Measurements from ENCODE around the gene NEU4.
"Not testable (repeated sequence)": the region's sequence is repeated elsewhere in the genome, so short reads cannot be mapped to it uniquely, and the experiment has no call there.

NEU4 gene

DNA sequence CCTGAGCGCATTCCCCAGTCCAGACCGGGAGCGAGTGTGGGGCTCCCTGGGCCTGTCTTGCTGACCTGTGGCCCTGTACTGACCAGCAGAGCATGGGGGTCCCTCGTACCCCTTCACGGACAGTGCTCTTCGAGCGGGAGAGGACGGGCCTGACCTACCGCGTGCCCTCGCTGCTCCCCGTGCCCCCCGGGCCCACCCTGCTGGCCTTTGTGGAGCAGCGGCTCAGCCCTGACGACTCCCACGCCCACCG is 5.3 kb downstream of the NEU4 start:
- H3K4me3 ChIP-seq (ENCODE audit: low read depth, low read length), result no peak overlapping the region
- TF ChIP-seq, protein P1, sequence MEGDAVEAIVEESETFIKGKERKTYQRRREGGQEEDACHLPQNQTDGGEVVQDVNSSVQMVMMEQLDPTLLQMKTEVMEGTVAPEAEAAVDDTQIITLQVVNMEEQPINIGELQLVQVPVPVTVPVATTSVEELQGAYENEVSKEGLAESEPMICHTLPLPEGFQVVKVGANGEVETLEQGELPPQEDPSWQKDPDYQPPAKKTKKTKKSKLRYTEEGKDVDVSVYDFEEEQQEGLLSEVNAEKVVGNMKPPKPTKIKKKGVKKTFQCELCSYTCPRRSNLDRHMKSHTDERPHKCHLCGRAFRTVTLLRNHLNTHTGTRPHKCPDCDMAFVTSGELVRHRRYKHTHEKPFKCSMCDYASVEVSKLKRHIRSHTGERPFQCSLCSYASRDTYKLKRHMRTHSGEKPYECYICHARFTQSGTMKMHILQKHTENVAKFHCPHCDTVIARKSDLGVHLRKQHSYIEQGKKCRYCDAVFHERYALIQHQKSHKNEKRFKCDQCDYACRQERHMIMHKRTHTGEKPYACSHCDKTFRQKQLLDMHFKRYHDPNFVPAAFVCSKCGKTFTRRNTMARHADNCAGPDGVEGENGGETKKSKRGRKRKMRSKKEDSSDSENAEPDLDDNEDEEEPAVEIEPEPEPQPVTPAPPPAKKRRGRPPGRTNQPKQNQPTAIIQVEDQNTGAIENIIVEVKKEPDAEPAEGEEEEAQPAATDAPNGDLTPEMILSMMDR (IDR thresholded peaks at IDR 0.05; ENCODE audit: control insufficient read depth, extremely low read depth, insufficient read depth), result no peak
- no peak for DNase-seq (ENCODE audit: low read depth)

DNA sequence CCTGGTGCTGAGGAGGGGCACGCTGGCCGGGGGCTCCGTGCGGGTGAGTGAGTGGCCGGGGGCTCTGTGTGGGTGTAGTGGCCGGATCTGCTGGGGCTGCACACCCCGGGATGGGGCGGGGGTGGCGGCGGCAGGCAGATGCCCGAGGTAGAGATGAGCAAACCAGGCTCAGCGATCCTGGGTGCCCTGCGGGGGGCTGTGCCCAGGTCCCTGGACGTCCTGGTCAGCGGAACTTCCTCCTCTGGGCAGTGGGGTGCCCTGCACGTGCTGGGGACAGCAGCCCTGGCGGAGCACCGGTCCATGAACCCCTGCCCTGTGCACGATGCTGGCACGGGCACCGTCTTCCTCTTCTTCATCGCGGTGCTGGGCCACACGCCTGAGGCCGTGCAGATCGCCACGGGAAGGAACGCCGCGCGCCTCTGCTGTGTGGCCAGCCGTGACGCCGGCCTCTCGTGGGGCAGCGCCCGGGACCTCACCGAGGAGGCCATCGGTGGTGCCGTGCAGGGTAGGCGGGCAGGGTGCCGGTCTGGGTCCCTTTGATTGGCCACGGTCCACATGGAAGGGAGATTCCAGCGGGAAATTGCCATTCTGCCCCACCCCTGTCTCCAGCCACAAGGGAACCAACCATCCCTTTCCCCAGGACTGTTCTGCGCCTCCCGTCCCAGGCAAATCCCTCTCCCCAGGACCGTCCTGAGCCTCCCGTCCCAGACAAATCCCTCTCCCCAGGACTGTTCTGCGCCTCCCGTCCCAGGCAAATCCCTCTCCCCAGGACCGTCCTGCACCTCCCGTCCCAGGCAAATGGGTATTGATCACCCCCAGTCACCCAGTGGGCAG is 5.9 kb downstream of the NEU4 start:
- DNase-seq (ENCODE audit: low read depth), result no peak
- TF ChIP-seq, protein P1 (IDR thresholded peaks at IDR 0.05; ENCODE audit: control insufficient read depth, extremely low read depth, insufficient read depth), result no peak
- no peak overlapping the region for H3K4me3 ChIP-seq (ENCODE audit: low read depth, low read length)

DNA sequence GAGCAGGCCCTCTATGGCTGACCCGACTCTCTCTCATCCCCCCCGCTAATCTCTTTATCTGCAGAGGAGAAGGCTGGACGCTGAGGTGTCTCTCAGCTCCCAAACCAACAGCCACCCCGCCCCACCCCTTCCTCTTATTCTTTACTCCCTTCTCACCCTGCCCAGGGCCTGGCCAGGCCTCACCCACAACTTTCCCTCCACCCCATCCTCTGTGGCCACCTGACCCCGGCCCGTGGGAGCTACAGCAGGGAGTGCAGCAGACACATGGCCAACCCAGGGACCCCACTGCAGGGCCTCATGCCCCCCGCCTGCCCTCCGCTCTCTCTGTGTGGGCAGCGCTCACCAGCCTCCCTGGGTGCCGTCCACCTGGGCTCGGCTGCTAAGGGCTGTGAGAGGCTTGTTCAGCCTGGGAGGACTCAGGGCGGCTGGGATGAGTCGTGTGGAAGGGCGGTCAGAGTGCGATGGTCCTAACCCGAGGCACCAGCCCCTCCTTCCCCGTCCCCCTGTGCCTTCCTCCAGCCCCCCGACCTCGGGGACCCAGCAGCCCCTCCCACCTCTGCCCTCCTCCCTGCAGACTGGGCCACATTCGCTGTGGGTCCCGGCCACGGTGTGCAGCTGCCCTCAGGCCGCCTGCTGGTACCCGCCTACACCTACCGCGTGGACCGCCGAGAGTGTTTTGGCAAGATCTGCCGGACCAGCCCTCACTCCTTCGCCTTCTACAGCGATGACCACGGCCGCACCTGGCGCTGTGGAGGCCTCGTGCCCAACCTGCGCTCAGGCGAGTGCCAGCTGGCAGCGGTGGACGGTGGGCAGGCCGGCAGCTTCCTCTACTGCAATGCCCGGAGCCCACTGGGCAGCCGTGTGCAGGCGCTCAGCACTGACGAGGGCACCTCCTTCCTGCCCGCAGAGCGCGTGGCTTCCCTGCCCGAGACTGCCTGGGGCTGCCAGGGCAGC is 6.8 kb downstream of the NEU4 start:
- TF ChIP-seq, protein P1 (IDR thresholded peaks at IDR 0.05; ENCODE audit: control insufficient read depth, extremely low read depth, insufficient read depth), result no peak
- no peak overlapping the region for H3K4me3 ChIP-seq (ENCODE audit: low read depth, low read length)
- no peak for DNase-seq (ENCODE audit: low read depth)

DNA sequence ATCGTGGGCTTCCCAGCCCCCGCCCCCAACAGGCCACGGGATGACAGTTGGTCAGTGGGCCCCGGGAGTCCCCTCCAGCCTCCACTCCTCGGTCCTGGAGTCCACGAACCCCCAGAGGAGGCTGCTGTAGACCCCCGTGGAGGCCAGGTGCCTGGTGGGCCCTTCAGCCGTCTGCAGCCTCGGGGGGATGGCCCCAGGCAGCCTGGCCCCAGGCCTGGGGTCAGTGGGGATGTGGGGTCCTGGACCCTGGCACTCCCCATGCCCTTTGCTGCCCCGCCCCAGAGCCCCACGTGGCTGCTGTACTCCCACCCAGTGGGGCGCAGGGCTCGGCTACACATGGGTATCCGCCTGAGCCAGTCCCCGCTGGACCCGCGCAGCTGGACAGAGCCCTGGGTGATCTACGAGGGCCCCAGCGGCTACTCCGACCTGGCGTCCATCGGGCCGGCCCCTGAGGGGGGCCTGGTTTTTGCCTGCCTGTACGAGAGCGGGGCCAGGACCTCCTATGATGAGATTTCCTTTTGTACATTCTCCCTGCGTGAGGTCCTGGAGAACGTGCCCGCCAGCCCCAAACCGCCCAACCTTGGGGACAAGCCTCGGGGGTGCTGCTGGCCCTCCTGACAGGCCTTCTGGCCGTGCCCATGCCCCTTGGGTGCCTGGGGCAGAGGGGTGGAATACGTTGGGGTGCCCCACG is 7.6 kb downstream of the NEU4 start:
- H3K4me3 ChIP-seq (ENCODE audit: low read depth, low read length), result no peak overlapping the region
- DNase-seq (ENCODE audit: low read depth), result no peak
- TF ChIP-seq, protein P1 (IDR thresholded peaks at IDR 0.05; ENCODE audit: control insufficient read depth, extremely low read depth, insufficient read depth), result no peak

DNA sequence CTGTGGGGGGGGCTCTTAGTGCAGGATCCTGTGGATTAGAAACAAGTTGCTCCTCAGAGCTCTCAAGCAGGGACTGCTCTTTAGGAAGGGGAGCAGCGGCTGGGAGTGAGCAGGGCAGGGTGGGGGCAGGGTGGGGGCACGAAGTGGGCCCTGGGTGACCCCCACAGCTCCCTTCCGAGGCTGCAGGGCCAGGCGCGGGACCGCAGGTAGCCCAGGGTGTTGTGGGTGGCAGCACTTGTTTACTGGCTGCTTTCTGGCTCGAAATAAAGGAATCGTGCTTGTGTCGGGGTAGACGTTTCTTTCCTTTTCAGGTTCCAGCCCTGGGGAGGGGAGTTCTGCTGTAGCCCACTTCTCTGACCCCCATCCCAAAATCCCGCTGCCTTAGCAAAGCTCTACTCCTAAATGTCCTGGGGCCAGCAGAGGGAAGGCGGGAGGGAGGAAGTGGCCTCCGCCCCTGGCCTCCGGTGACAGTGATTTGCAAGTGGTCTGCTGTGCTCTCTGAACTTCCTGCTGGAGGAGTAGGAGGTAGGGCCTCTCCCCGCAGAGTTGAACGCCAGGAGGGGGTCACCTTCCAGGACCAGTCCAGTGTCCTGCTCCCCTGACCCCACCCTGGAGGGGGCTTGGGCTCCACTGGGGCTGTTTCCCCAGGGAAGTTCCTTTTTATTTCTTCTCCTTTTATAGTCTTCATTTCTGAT is 8.3 kb downstream of the NEU4 start:
- TF ChIP-seq, protein P1 (IDR thresholded peaks at IDR 0.05; ENCODE audit: control insufficient read depth, extremely low read depth, insufficient read depth), result no peak
- H3K4me3 ChIP-seq (ENCODE audit: low read depth, low read length), result no peak overlapping the region
- DNase-seq (ENCODE audit: low read depth), result no peak

DNA sequence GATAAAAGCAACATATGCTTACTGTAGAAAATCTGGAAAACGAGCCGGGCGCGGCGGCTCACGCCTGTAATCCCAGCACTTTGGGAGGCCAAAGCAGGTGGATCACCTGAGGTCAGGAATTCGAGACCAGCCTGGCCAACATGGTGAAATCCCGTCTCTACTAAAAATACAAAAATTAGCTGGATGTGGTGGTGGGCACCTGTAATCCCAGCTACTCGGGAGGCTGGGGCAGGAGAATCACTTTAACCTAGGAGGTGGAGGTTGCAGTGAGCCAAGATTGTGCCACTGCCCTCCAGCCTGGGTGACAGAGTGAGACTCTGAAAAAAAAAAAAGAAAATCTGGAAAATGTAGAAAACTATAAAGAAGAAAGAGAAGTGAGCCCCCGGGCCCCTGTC is 8.8 kb downstream of the NEU4 start:
- H3K4me3 ChIP-seq (ENCODE audit: low read depth, low read length); DNase-seq (ENCODE audit: low read depth): not testable (repeated sequence)
